SU-DHL-6 (cell line): Measurements from ENCODE around the gene WDR41.

Source experiments
- EZH2phosphoT487 ChIP-seq: fragments of 200-600 bp; sonication (generic), shearing (Covaris generic); conservative IDR thresholded peaks from 2 replicates; pipeline ENCODE4 v1.6.1; 2018; ENCODE audit warnings: mild to moderate bottlenecking, antibody characterized with exemption, low read length, moderate library complexity, mixed read lengths
- TF ChIP-seq, protein P1 (sequence below): fragments of 200-600 bp; sonication (generic); IDR thresholded peaks from one replicate; pipeline ENCODE4 v1.5.1; 2017; ENCODE audit warnings: antibody characterized with exemption, mild to moderate bottlenecking, low read length, moderate library complexity; ENCODE audit not compliant: insufficient read depth, poor library complexity, severe bottlenecking

DNA sequence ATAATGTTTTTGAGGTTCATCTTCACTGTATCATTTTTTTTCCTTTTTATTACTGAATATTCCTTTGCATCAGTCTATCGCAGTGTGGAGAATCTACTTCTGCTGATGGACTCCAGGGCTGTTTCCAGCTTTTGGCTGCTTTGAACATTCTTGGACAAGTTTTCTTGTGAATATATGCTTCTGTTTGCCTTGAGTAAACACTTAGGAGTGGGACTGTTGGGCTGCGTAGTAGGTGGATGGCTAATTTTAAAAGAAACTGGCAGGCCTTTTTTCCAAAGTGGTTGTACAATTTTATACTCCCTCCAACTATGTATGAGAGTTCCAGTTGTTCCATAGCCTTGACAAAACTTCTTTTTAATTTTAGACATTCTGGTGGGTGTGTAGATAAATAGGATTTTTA is 102.4 kb downstream of the WDR41 start:
- TF ChIP-seq, protein P1, sequence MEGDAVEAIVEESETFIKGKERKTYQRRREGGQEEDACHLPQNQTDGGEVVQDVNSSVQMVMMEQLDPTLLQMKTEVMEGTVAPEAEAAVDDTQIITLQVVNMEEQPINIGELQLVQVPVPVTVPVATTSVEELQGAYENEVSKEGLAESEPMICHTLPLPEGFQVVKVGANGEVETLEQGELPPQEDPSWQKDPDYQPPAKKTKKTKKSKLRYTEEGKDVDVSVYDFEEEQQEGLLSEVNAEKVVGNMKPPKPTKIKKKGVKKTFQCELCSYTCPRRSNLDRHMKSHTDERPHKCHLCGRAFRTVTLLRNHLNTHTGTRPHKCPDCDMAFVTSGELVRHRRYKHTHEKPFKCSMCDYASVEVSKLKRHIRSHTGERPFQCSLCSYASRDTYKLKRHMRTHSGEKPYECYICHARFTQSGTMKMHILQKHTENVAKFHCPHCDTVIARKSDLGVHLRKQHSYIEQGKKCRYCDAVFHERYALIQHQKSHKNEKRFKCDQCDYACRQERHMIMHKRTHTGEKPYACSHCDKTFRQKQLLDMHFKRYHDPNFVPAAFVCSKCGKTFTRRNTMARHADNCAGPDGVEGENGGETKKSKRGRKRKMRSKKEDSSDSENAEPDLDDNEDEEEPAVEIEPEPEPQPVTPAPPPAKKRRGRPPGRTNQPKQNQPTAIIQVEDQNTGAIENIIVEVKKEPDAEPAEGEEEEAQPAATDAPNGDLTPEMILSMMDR: no peak
- TF ChIP-seq EZH2phosphoT487: no peak
